Measurements from ENCODE around the gene MIEN1. TPM values are rescaled to one million over a fixed set of nuclear protein-coding genes. Genes with fewer than 3 reads are reported as not detected.

The MIEN1 gene
- polyA plus RNA-seq, 3 donors from 2014 or later = 181 to 197 (median 181) TPM

GRCh38 chr17:39740357-39741111 is 10.2 kb upstream of the MIEN1 start:
- Mint-ChIP-seq H3K36me3 (no peaks in the 10 kb centered on the region), H3K27me3 (ENCODE audit: low read depth in 3 of 3) (peaks cover 11% of the 10 kb centered on the region in 3 donors), H3K4me1 (peaks cover 7 to 8% of the 10 kb centered on the region in 2 donors), H3K9me3 (no peaks in the 10 kb centered on the region), H3K27ac (no peak overlapping the region), H3K4me3 (no peak overlapping the region)
- DNase-seq = no peak

- H3K27me3 Mint-ChIP-seq (ENCODE audit: low read depth in 3 of 3) = peaks cover 11 to 12% (median 11%) of the 10 kb centered on the region in 3 donors
- peaks cover 7 to 8% of the 10 kb centered on the region in 2 donors for H3K4me1 Mint-ChIP-seq
- H3K4me3 Mint-ChIP-seq = peak overlapping the region in 1 of 5 donors; percentile 11
- H3K36me3 Mint-ChIP-seq = no peaks in the 10 kb centered on the region
- peak overlapping the region in 2 of 6 donors; percentile 30 to 41 for H3K27ac Mint-ChIP-seq
- H3K9me3 Mint-ChIP-seq = no peaks in the 10 kb centered on the region
- no peak for DNase-seq
Measured at GRCh38 chr17:39739885-39740356, 9.6 kb upstream of the MIEN1 start.

- H3K4me1 Mint-ChIP-seq = peaks cover 7 to 8% of the 10 kb centered on the region in 2 donors
- H3K4me3 Mint-ChIP-seq = peak overlapping the region in 2 of 5 donors; percentile 72 to 79
- H3K27ac Mint-ChIP-seq = peak overlapping the region in 2 of 6 donors; percentile 55 to 67
- no peaks in the 10 kb centered on the region for H3K36me3 Mint-ChIP-seq
- H3K27me3 Mint-ChIP-seq (ENCODE audit: low read depth in 3 of 3) = peaks cover 11 to 12% (median 11%) of the 10 kb centered on the region in 3 donors
- no peak for DNase-seq
- H3K9me3 Mint-ChIP-seq = no peaks in the 10 kb centered on the region
Measured at GRCh38 chr17:39738983-39739884, 8.9 kb upstream of the MIEN1 start.

DNA sequence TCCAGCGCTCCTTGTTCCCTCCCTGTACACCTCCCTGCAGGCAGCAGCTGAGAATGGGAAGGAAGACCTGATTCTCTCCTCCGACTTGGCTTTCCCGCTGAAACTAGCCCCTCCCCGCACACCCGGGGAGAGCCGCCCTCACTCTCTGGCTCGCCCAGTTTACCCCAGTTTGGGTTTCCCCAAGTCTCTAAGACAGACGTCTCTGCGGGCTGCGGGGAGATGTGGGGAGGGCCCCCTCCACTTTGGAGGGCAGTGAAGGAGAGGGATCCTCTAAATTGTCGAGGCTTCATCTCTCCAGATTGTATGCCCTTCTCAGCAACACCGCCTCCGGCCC is 8.2 kb upstream of the MIEN1 start:
- H3K4me3 Mint-ChIP-seq = peak overlapping the region; percentile 7 to 79 (median 18)
- H3K27ac Mint-ChIP-seq = peak overlapping the region in 3 of 6 donors; percentile 55 to 67 (median 59)
- peak; percentile 44 to 60 (median 51) for DNase-seq
- H3K9me3 Mint-ChIP-seq = no peaks in the 10 kb centered on the region
- H3K4me1 Mint-ChIP-seq = peaks cover 7 to 8% of the 10 kb centered on the region in 2 donors
- H3K27me3 Mint-ChIP-seq (ENCODE audit: low read depth in 3 of 3) = peaks cover 11 to 12% (median 11%) of the 10 kb centered on the region in 3 donors
- no peaks in the 10 kb centered on the region for H3K36me3 Mint-ChIP-seq

DNA sequence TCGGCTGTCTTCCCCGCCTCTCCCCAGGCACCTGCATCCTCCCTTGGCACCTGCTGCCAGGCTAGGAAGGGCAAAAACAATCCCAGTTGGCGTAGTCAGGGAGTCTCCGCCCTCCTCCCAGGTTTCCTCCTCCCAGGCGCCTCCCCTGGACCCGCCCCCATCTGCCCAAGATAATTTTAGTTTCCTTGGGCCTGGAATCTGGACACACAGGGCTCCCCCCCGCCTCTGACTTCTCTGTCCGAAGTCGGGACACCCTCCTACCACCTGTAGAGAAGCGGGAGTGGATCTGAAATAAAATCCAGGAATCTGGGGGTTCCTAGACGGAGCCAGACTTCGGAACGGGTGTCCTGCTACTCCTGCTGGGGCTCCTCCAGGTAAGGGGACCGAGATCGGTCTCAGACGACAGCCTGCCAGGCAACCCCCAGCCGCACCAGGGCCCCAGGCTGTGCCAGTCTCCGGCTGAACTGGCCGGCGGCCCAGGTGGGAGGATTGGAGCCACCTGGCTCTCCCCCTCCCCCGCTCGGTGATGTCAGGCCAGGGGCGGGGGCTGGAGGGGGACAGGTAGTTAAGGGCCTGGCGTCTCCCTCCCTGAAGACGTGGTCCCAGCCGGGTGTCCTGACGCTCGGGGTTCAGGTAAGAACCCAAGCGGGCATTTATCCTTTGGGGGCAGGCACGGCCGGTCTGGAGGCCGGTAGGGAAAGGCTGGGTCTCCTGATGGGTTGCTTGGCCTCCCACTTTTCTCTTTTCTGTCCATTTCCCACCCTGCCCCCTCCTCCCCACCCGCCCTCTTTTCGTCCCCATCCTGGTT is 7.6 kb upstream of the MIEN1 start, which contains the start of gene GRB7:
Gene GRB7, plus strand, starts transcription at position 179 of the 808 bp plus-strand sequence. CDS start 4,364 bp downstream, outside the sequence.
- Mint-ChIP-seq H3K27me3 (ENCODE audit: low read depth in 3 of 3) (peaks cover 11 to 12% (median 11%) of the 10 kb centered on the region in 3 donors), H3K36me3 (no peaks in the 10 kb centered on the region), H3K27ac (peak within 1 kb of the TSS in 3 of 6 donors; percentile 55 to 67 (median 59)), H3K4me3 (peak within 1 kb of the TSS; percentile 7 to 79 (median 18)), H3K9me3 (no peaks in the 10 kb centered on the region), H3K4me1 (peaks cover 7 to 8% of the 10 kb centered on the region in 2 donors)
- no peak for DNase-seq

DNA sequence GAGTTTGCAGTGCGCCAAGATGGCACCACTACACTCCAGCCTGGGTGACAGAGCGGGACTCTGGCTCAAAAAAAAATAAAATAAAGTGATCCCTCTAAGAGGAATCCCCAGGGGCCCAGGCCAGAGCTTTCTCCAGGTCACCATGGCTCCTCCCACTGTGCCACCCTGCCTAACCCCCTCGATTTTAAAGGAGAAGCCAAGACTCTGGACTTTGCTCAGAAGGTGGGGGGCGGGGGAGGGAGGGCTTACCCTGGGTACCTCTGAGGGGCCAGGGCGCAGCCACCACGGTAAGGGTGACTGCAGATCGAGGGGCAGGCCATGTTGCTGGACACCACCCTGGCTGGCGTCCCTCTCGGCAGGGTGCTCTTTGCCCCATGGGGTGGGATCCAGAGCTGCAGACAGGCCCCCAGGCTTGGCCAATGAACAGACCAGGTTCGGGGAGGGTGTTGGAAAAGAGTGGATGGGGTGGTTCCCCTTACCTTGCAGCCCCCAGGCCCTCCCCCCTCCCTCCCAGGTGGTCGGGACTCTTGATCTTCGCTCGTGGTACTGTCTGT is 7.0 kb upstream of the MIEN1 start:
- no peak overlapping the region for H3K4me3 Mint-ChIP-seq
- no peak overlapping the region for H3K27ac Mint-ChIP-seq
- H3K9me3 Mint-ChIP-seq = no peaks in the 10 kb centered on the region
- peaks cover 11 to 12% (median 11%) of the 10 kb centered on the region in 3 donors for H3K27me3 Mint-ChIP-seq (ENCODE audit: low read depth in 3 of 3)
- no peaks in the 10 kb centered on the region for H3K36me3 Mint-ChIP-seq
- peaks cover 7 to 8% of the 10 kb centered on the region in 2 donors for H3K4me1 Mint-ChIP-seq
- no peak for DNase-seq

- H3K9me3 Mint-ChIP-seq = no peaks in the 10 kb centered on the region
- DNase-seq = no peak
- peaks cover 11 to 12% (median 11%) of the 10 kb centered on the region in 3 donors for H3K27me3 Mint-ChIP-seq (ENCODE audit: low read depth in 3 of 3)
- H3K36me3 Mint-ChIP-seq = no peaks in the 10 kb centered on the region
- no peak overlapping the region for H3K4me3 Mint-ChIP-seq
- H3K4me1 Mint-ChIP-seq = peaks cover 7% of the 10 kb centered on the region in 2 donors
- peak overlapping the region in 1 of 6 donors; percentile 35 for H3K27ac Mint-ChIP-seq
Measured at GRCh38 chr17:39736319-39737165, 6.2 kb upstream of the MIEN1 start.

GRCh38 chr17:39735882-39736281 is 5.5 kb upstream of the MIEN1 start:
- Mint-ChIP-seq H3K4me3 (no peak overlapping the region), H3K36me3 (no peaks in the 10 kb centered on the region), H3K27me3 (ENCODE audit: low read depth in 3 of 3) (peaks cover 10 to 13% (median 11%) of the 10 kb centered on the region in 3 donors), H3K4me1 (peaks cover 7 to 9% of the 10 kb centered on the region in 2 donors), H3K9me3 (peaks cover 0 to 1% (median 0%) of the 10 kb centered on the region in 6 donors), H3K27ac (peak overlapping the region in 1 of 6 donors; percentile 35)
- no peak for DNase-seq

DNA sequence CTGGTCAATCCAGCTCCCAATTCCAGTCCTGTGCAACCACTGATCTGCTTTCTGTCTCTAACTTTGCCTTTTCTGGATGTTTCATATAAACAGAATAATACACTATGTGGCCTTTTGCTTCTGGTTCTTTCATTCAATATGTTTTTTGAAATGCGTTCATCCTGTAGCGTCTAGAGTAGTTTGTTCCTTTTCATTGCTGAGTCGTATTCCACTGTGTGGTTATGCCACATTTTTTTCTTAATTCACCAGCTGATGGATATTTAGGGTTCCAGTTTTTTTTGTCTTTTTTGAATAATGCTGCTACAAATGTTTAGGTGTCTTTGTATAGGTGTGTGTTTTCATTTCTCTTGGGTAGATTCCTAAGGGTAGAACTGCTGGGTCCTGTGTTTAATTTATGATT is 2.3 kb upstream of the MIEN1 start:
- H3K4me1 Mint-ChIP-seq = peaks cover 19 to 20% of the 10 kb centered on the region in 2 donors
- H3K27me3 Mint-ChIP-seq (ENCODE audit: low read depth in 3 of 3) = peaks cover 2 to 6% (median 6%) of the 10 kb centered on the region in 3 donors
- peaks cover 0 to 5% (median 3%) of the 10 kb centered on the region in 3 donors for H3K36me3 Mint-ChIP-seq
- H3K27ac Mint-ChIP-seq = peak overlapping the region; percentile 6 to 83 (median 47)
- H3K4me3 Mint-ChIP-seq = peak overlapping the region; percentile 4 to 78 (median 57)
- no peak for DNase-seq
- H3K9me3 Mint-ChIP-seq = peaks cover 0 to 1% (median 0%) of the 10 kb centered on the region in 6 donors

DNA sequence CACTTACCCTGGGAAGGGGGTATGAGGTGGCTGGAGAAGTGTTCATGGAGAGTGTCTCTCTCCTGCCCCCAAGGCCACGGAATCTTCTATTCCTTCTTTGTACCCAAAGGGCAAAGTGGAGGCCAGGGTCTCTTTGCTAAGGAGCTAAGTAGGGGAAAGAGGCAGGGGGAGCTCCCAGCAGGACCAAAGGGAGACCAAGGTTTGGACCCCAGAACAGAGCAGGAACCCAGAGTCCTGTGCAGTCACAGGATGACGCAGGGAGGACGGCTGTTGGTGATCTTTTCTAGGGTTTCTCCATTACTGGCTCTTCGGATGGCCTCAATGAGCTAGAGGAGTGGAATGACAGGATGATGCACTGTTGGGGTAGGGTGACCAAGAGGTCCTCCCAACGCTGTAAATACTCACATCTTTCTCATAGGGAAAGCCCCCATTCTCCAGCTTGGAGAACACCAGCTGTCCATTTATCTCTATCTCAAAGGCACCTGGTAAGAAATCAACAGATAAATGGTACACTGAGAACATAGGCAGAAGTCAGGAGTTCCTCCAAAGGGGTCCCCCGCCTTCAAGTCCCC is 966 bp downstream of the MIEN1 start:
- peaks cover 0 to 11% (median 3%) of the 10 kb centered on the region in 3 donors for H3K36me3 Mint-ChIP-seq
- peaks cover 20 to 25% of the 10 kb centered on the region in 2 donors for H3K4me1 Mint-ChIP-seq
- no peak for DNase-seq
- peak overlapping the region; percentile 87 to 95 (median 90) for H3K4me3 Mint-ChIP-seq
- peaks cover 2 to 6% (median 2%) of the 10 kb centered on the region in 3 donors for H3K27me3 Mint-ChIP-seq (ENCODE audit: low read depth in 3 of 3)
- H3K9me3 Mint-ChIP-seq = peaks cover 0 to 1% (median 0%) of the 10 kb centered on the region in 6 donors
- H3K27ac Mint-ChIP-seq = peak overlapping the region; percentile 88 to 97 (median 95)

DNA sequence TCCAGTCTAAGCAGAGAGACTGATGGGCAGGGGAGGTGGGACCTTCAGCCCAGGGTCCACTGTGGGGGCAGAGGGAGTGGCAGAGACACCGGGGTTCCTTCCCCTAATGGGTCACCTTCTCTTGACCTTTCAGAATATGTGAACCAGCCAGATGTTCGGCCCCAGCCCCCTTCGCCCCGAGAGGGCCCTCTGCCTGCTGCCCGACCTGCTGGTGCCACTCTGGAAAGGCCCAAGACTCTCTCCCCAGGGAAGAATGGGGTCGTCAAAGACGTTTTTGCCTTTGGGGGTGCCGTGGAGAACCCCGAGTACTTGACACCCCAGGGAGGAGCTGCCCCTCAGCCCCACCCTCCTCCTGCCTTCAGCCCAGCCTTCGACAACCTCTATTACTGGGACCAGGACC is 2.8 kb downstream of the MIEN1 start:
- H3K27ac Mint-ChIP-seq = peak overlapping the region in 2 of 6 donors; percentile 15 to 18
- H3K4me3 Mint-ChIP-seq = no peak overlapping the region
- H3K36me3 Mint-ChIP-seq = peaks cover 0 to 15% (median 3%) of the 10 kb centered on the region in 3 donors
- peaks cover 2 to 6% (median 2%) of the 10 kb centered on the region in 3 donors for H3K27me3 Mint-ChIP-seq (ENCODE audit: low read depth in 3 of 3)
- H3K9me3 Mint-ChIP-seq = peaks cover 0 to 1% (median 0%) of the 10 kb centered on the region in 6 donors
- peaks cover 20 to 25% of the 10 kb centered on the region in 2 donors for H3K4me1 Mint-ChIP-seq
- DNase-seq = no peak

Measured in immature natural killer cell (primary cell).